HepG2 (cell line): Measurements from ENCODE around the gene ZBP1. TPM values are rescaled to one million over a fixed set of nuclear protein-coding genes. Genes with fewer than 3 reads are reported as not detected.

Experiments
- ATAC-seq: fragments of 200-7000 bp; cut with Tn5 transposase; 3 replicates; pipeline ENCODE4 v1.9.1; 2020; ENCODE audit warnings: mild to moderate bottlenecking, moderate library complexity
- BruUV-seq: library from RNA; stranded (reverse); fragments of 400-500 nt; replicated peaks from 2 replicates; lab custom pipeline; 2021; lab: Mats Ljungman, UMichigan
- CTCF ChIA-PET: fragments of 300-600 bp; formaldehyde crosslinking; extraction: SDS; loops from one replicate; lab custom pipeline; 2021; ENCODE audit warnings: low total read pairs, inconsistent platforms, low intra/inter-chr PET ratio; lab: Yijun Ruan, JAX
- POLR2A ChIA-PET: fragments of 350-600 bp; sonication (Branson Sonifier 250); formaldehyde crosslinking; loops from one replicate; lab custom pipeline; 2020; ENCODE audit warnings: antibody characterized with exemption, inconsistent platforms; lab: Yijun Ruan, JAX
- DNase-seq: peaks from one replicate; pipeline ENCODE4 v3.0.0-alpha.2; 2015; ENCODE audit warnings: low spot score
- FAIRE-seq: peaks from 3 replicates; lab custom pipeline; 2011; peaks lifted over from hg19 to GRCh38; lab: Jason Lieb, UNC
- H2AFZ ChIP-seq: one replicate; pipeline ENCODE4 v1.6.1; 2011; ENCODE audit warnings: low read length, inconsistent platforms
- H3K27ac ChIP-seq: fragments of 300-600 bp; 3 replicates; pipeline ENCODE4 v1.8.0; 2011; ENCODE audit warnings: mixed run types, mild to moderate bottlenecking, mixed read lengths, low read length, inconsistent platforms; ENCODE audit not compliant: insufficient read depth; ENCODE audit errors: extremely low read length
- H3K27me3 ChIP-seq, 2 experiments: fragments of 200-600 bp in 1 of 2; 2 replicates in 1 of 2; 3 replicates in 1 of 2; pipeline versions ENCODE4 v1.6.0 to v1.8.0; 2011; ENCODE audit warnings: low read length in 2 of 2, mild to moderate bottlenecking in 2 of 2, moderate library complexity in 2 of 2, inconsistent platforms in 1 of 2; ENCODE audit not compliant: insufficient read depth in 2 of 2, control insufficient read depth in 1 of 2
- H3K36me3 ChIP-seq, 2 experiments: fragments of 200-600 bp in 1 of 2; replicated peaks in 1 of 2; 2 replicates in 1 of 2; 3 replicates in 1 of 2; pipeline versions ENCODE4 v1.5.1 to v1.8.0; 2011; ENCODE audit warnings: low read length in 2 of 2, inconsistent platforms in 1 of 2; ENCODE audit not compliant: insufficient read depth in 2 of 2, control insufficient read depth in 1 of 2
- H3K4me1 ChIP-seq: 2 replicates; pipeline ENCODE4 v1.5.1; 2012; ENCODE audit warnings: low read length, inconsistent platforms; ENCODE audit not compliant: insufficient read depth
- H3K4me2 ChIP-seq: 2 replicates; pipeline ENCODE4 v1.6.0; 2011; ENCODE audit warnings: low read depth, low read length, inconsistent platforms
- H3K4me3 ChIP-seq, 3 experiments: fragments of 200-600 bp in 1 of 3; sonication (generic), shearing (Covaris generic) in 1 of 3; replicated peaks in 1 of 3; 2 replicates each; pipeline ENCODE4 v1.5.1; 2011 to 2016; ENCODE audit warnings: low read length in 3 of 3, inconsistent platforms in 2 of 3, low read depth in 2 of 3, mild to moderate bottlenecking in 2 of 3, control low read depth in 1 of 3, mixed read lengths in 1 of 3; ENCODE audit not compliant: insufficient read depth in 1 of 3
- H3K79me2 ChIP-seq: one replicate; pipeline ENCODE4 v1.6.1; 2011; ENCODE audit warnings: low read length, inconsistent platforms; ENCODE audit not compliant: insufficient read depth
- H3K9ac ChIP-seq: 2 replicates; pipeline ENCODE4 v1.6.0; 2011; ENCODE audit warnings: mild to moderate bottlenecking, low read depth, low read length, inconsistent platforms; ENCODE audit not compliant: insufficient read depth
- H3K9me3 ChIP-seq: 2 replicates; pipeline ENCODE4 v1.5.1; 2012; ENCODE audit warnings: mild to moderate bottlenecking, low read length
- H4K20me1 ChIP-seq: 2 replicates; pipeline ENCODE4 v1.6.0; 2011; ENCODE audit warnings: inconsistent platforms, mild to moderate bottlenecking, low read length, moderate library complexity; ENCODE audit not compliant: insufficient read depth
- CENPX ChIP-seq: sonication (generic); formaldehyde crosslinking; IDR thresholded peaks from 2 replicates; pipeline ENCODE4 v1.9.0; 2021; ENCODE audit warnings: mild to moderate bottlenecking, missing genetic modification reagents, moderate library complexity
- CREB1 ChIP-seq, 2 experiments: fragments of 450-650 bp in 1 of 2; IDR thresholded peaks; 2 replicates each; pipeline ENCODE4 v1.6.1; 2016 to 2017; ENCODE audit warnings: control low read depth in 1 of 2, mild to moderate bottlenecking in 1 of 2, missing compliant biosample characterization in 1 of 2, missing genetic modification characterization in 1 of 2
- HDAC6 ChIP-seq: fragments of 200-600 bp; sonication (generic); IDR thresholded peaks from 2 replicates; pipeline ENCODE4 v1.7.0; 2017; ENCODE audit warnings: mild to moderate bottlenecking, antibody characterized with exemption, low read length, low read depth
- HOXD1 ChIP-seq: sonication (generic); formaldehyde crosslinking; IDR thresholded peaks from 2 replicates; pipeline ENCODE4 v1.5.0; 2020; ENCODE audit warnings: missing genetic modification reagents
- MAZ ChIP-seq, 2 experiments: sonication (generic) in 1 of 2; formaldehyde crosslinking in 1 of 2; IDR thresholded peaks; 2 replicates each; pipeline versions ENCODE4 v1.5.0 to v1.6.1; 2012 to 2020; ENCODE audit warnings: low read depth in 2 of 2, mild to moderate bottlenecking in 2 of 2, borderline replicate concordance in 1 of 2, improper control_type of control experiment in 1 of 2, low read length in 1 of 2, missing genetic modification reagents in 1 of 2, moderate library complexity in 1 of 2
- NFRKB ChIP-seq: fragments of 450-650 bp; IDR thresholded peaks from 2 replicates; pipeline ENCODE4 v1.6.1; 2017
- NFYB ChIP-seq: sonication (generic); formaldehyde crosslinking; IDR thresholded peaks from 2 replicates; pipeline ENCODE4 v1.4.0; 2020; ENCODE audit warnings: missing genetic modification reagents
- POGZ ChIP-seq: sonication (generic); formaldehyde crosslinking; IDR thresholded peaks from 2 replicates; pipeline ENCODE4 v1.4.0; 2020; ENCODE audit warnings: mild to moderate bottlenecking, missing genetic modification reagents
- SALL1 ChIP-seq: sonication (generic); formaldehyde crosslinking; IDR thresholded peaks from 2 replicates; pipeline ENCODE4 v1.8.0; 2022; ENCODE audit warnings: mild to moderate bottlenecking, missing genetic modification reagents
- TBX3 ChIP-seq: fragments of 450-650 bp; IDR thresholded peaks from 2 replicates; pipeline ENCODE4 v1.6.1; 2017; ENCODE audit warnings: antibody characterized with exemption, mild to moderate bottlenecking, inconsistent platforms, borderline replicate concordance
- TOPORS ChIP-seq: sonication (generic); formaldehyde crosslinking; IDR thresholded peaks from 2 replicates; pipeline ENCODE4 v1.8.0; 2023; ENCODE audit warnings: mild to moderate bottlenecking, missing genetic modification reagents
- ZBTB42 ChIP-seq: sonication (generic); formaldehyde crosslinking; IDR thresholded peaks from 2 replicates; pipeline ENCODE4 v1.5.0; 2020; ENCODE audit warnings: mild to moderate bottlenecking, missing genetic modification reagents
- ZNF383 ChIP-seq: sonication (generic); formaldehyde crosslinking; IDR thresholded peaks from 2 replicates; pipeline ENCODE4 v1.4.0; 2020; ENCODE audit warnings: missing genetic modification reagents, mild to moderate bottlenecking, borderline replicate concordance
- ZNF563 ChIP-seq: sonication (generic); formaldehyde crosslinking; IDR thresholded peaks from 2 replicates; pipeline ENCODE4 v1.8.0; 2022; ENCODE audit warnings: mild to moderate bottlenecking, moderate library complexity, missing genetic modification reagents
- ZNF788 ChIP-seq: sonication (generic); formaldehyde crosslinking; IDR thresholded peaks from 2 replicates; pipeline ENCODE4 v1.5.0; 2020; ENCODE audit warnings: mild to moderate bottlenecking, missing genetic modification reagents, borderline replicate concordance
- ZSCAN29 ChIP-seq: sonication (generic); formaldehyde crosslinking; conservative IDR thresholded peaks from 2 replicates; pipeline ENCODE4 v1.4.0; 2020; ENCODE audit warnings: mild to moderate bottlenecking, missing genetic modification reagents
- WGBS: methylation state at CpG from one replicate; pipeline ENCODE4 v1.1.6; 2017; ENCODE audit warnings: low lambda C conversion rate; 5-methylcytosine and 5-hydroxymethylcytosine counted together
- in situ Hi-C: cut with HindIII; loops from 2 replicates; pipeline ENCODE4 v1.10.0; 2017; ENCODE audit warnings: low pct_unique_long_range_greater_than_20kb; ENCODE audit not compliant: extremely low pct_ligation_motif_present
- intact Hi-C: fragments of 100-400 bp; cut with micrococcal nuclease; formaldehyde crosslinking; loops from one replicate; pipeline ENCODE4 v1.10.0; 2022; ENCODE audit not compliant: unreplicated experiment
- polyA plus RNA-seq, 8 experiments: library from polyadenylated mRNA; depleted of rRNA in 3 of 8; stranded (reverse) in 7 of 8; unstranded in 1 of 8; fragments of >200 nt; fragmentation: Illumina TruSeq in 4 of 8; extraction: Trizol in 4 of 8; gene quantifications; 2 replicates each; pipeline versions ENCODE4 v1.2.1 to v1.2.3, GENCODE V29; 2011 to 2016; ENCODE audit warnings: low read depth in 4 of 8, missing spikeins in 1 of 8, mixed read lengths in 1 of 8; ENCODE audit not compliant: insufficient read depth in 1 of 8
- total RNA-seq, 5 experiments: library from RNA; depleted of rRNA; stranded (reverse); fragments of >200 nt; fragmentation: Illumina TruSeq; extraction: Trizol; gene quantifications; 2 replicates each; pipeline ENCODE4 v1.2.3, GENCODE V29; 2016; ENCODE audit warnings: low read depth in 1 of 5
- TF ChIP-seq, protein P1 (sequence below): sonication (generic); formaldehyde crosslinking; IDR thresholded peaks from 2 replicates; pipeline ENCODE4 v1.4.0; 2020; ENCODE audit warnings: missing genetic modification reagents

ZBP1 gene
- total and polyA plus RNA-seq, 2 of the 13 experiments (the other 11 are each of a cell fraction or from before 2014, with no cell fraction given) = not detected

DNA sequence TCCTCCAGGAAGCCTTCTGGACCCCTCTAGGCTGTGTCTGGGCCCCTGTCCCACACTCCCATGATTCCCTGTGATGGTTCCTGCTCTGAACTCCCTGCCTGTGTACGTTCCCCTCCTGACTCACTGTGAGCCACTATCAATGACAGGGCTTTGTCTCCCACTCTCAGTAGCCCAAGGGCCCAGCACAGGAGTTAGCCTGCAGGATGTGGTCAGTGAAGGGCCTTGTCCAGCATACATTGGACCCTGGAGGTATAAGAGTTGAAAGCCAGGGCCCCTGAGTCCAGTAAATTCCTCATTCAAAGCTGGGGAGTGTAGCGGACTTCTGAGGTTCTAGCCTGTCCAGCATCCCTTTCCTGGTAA, 19.0 kb downstream of the ZBP1 start:
- DNase-seq (no peak), ATAC-seq (no peak), FAIRE-seq (no peak)
- H3K4me1 ChIP-seq = no peaks in the 10 kb centered on the region
- CTCF ChIA-PET = no interaction called here
- H3K9ac ChIP-seq = no peak overlapping the region
- intact Hi-C loops (no loop called here), in situ Hi-C loops (no loop called here)
- TF ChIP-seq ZNF383 (no peak), CREB1 (IDR thresholded peaks at IDR 0.05) (no peak), CREB1 (CRISPR knock-in tag; IDR thresholded peaks at IDR 0.05) (no peak), HDAC6 (no peak), SALL1 (no peak), ZBTB42 (no peak), MAZ (IDR thresholded peaks at IDR 0.05; ENCODE audit: borderline replicate concordance, low read depth, low read length) (no peak), MAZ (CRISPR knock-in tag; IDR thresholded peaks at IDR 0.05; ENCODE audit: low read depth) (no peak), HOXD1 (CRISPR knock-in tag) (no peak), ZSCAN29 (CRISPR knock-in tag) (no peak), TOPORS (CRISPR knock-in tag) (no peak), CENPX (no peak), NFYB (CRISPR knock-in tag) (no peak), POGZ (CRISPR knock-in tag) (no peak), ZNF563 (no peak), NFRKB (no peak), ZNF788 (no peak), TBX3 (no peak)
- TF ChIP-seq, protein P1, sequence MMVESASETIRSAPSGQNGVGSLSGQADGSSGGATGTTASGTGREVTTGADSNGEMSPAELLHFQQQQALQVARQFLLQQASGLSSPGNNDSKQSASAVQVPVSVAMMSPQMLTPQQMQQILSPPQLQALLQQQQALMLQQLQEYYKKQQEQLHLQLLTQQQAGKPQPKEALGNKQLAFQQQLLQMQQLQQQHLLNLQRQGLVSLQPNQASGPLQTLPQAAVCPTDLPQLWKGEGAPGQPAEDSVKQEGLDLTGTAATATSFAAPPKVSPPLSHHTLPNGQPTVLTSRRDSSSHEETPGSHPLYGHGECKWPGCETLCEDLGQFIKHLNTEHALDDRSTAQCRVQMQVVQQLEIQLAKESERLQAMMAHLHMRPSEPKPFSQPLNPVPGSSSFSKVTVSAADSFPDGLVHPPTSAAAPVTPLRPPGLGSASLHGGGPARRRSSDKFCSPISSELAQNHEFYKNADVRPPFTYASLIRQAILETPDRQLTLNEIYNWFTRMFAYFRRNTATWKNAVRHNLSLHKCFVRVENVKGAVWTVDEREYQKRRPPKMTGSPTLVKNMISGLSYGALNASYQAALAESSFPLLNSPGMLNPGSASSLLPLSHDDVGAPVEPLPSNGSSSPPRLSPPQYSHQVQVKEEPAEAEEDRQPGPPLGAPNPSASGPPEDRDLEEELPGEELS = no peak
- no peak overlapping the region for H2AFZ ChIP-seq
- H4K20me1 ChIP-seq = no peaks in the 10 kb centered on the region
- H3K36me3 ChIP-seq = no peaks in the 10 kb centered on the region
- no peak overlapping the region for H3K4me3 ChIP-seq
- 28% methylated on average over 2 of the region's 2 CpGs for WGBS
- no peak overlapping the region for H3K27ac ChIP-seq
- H3K4me2 ChIP-seq = no peak overlapping the region
- H3K9me3 ChIP-seq = no peaks in the 10 kb centered on the region
- H3K79me2 ChIP-seq = no peaks in the 10 kb centered on the region
- POLR2A ChIA-PET = no interaction called here
- BruUV-seq = no TSS peak
- H3K27me3 ChIP-seq = peaks cover 2 to 57% of the 10 kb centered on the region in 2 experiments; a peak in 3 of 5 replicates
